Ovary (tissue), 9 donors: ENCODE measurements around the gene SMOC2. TPM values are rescaled to one million over a fixed set of nuclear protein-coding genes. Genes with fewer than 3 reads are reported as not detected.

Experiments used
- DNase-seq, 5 donors: peaks; one replicate each; pipeline ENCODE4 v3.0.0-alpha.2; 2019 to 2020
- H3K27ac ChIP-seq, 2 donors: fragments of 200-600 bp; one replicate each; pipeline versions ENCODE4 v1.5.1 to v1.8.0; 2019 to 2022
- H3K27me3 ChIP-seq: fragments of 200-600 bp; one replicate; pipeline ENCODE4 v1.8.0; 2022
- H3K36me3 ChIP-seq: fragments of 200-600 bp; sonication (generic); one replicate; pipeline ENCODE4 v1.5.1; 2019
- H3K4me1 ChIP-seq: one replicate; pipeline ENCODE4 v1.8.1; 2013; ENCODE audit warnings: mild to moderate bottlenecking, moderate library complexity; ENCODE audit not compliant: insufficient read depth
- H3K4me3 ChIP-seq: fragments of 200-600 bp; sonication (generic); one replicate; pipeline ENCODE4 v1.5.1; 2017
- H3K9me3 ChIP-seq, 2 donors: fragments of 200-600 bp in 1 of 2; sonication (generic) in 1 of 2; one replicate each; pipeline versions ENCODE4 v1.5.1 to v1.8.1; 2013 to 2019; ENCODE audit warnings: mild to moderate bottlenecking in 1 of 2, moderate library complexity in 1 of 2
- EP300 ChIP-seq: sonication (generic); formaldehyde crosslinking; IDR thresholded peaks from one replicate; pipeline ENCODE4 v1.6.1; 2017; ENCODE audit warnings: antibody characterized with exemption
- POLR2A ChIP-seq: fragments of 450-650 bp; IDR thresholded peaks from one replicate; pipeline ENCODE4 v1.6.1; 2017; ENCODE audit warnings: antibody characterized with exemption, mild to moderate bottlenecking, moderate library complexity
- WGBS, 3 donors: extraction: QIAGEN DNeasy Blood & Tissue Kit in 1 of 3; methylation state at CpG; one replicate each; pipeline versions ENCODE4 v1.1.5 to v1.1.7; 2013 to 2017; 5-methylcytosine and 5-hydroxymethylcytosine counted together
- intact Hi-C, 4 donors: fragments of 100-400 bp; cut with DNase I; formaldehyde crosslinking; loops; one replicate each; pipeline versions ENCODE4 v1.11.0 to v1.15.1; 2022 to 2023
- polyA plus RNA-seq, 2 donors: library from polyadenylated mRNA; stranded (reverse); fragments of 200-250 nt in 1 of 2; fragments of 350-450 nt in 1 of 2; fragmentation: Illumina TruSeq in 1 of 2; extraction: RNeasy Lipid Tissue Mini Kit (QIAGEN cat#74804) in 1 of 2; gene quantifications; one replicate each; pipeline ENCODE4 v1.2.3, GENCODE V29; 2013 to 2014
- total RNA-seq, 7 donors: library from RNA; depleted of rRNA in 2 of 7; stranded (reverse); fragments of >200 nt in 2 of 7; fragmentation: NEBNext Ultra II Directional in 3 of 7; extraction: Animal tissue kit (Norgen Biotek cat#: 25700) in 3 of 7; gene quantifications; one replicate each; pipeline versions ENCODE4 v1.1.0 to v1.2.4, GENCODE V29; 2016 to 2023
- TF ChIP-seq, protein P1 (sequence below), 3 donors: fragments of 450-650 bp in 2 of 3; fragments of 200-600 bp in 1 of 3; IDR thresholded peaks; one replicate each; pipeline versions ENCODE4 v1.5.1 to v1.8.0; 2016 to 2022; ENCODE audit warnings: antibody characterized with exemption in 3 of 3, mild to moderate bottlenecking in 1 of 3
- donor health status: DM: no; HTN: no; CAD: no; lungs with moderate emphysema.
- donor health status: DM: no; HTN: no; CAD: no.
- donor health status: Bipolar disorder and iron deficiency.
- donor health status: DM: yes; HTN: yes; CAD: no.
- donor health status: DM: no; HTN: no; CAD: no.
- donor health status: DM: yes; HTN: yes; CAD: no.

Gene SMOC2
- total and polyA plus RNA-seq, 9 donors: 84.4 to 272 (median 129) TPM

- Histone ChIP-seq H3K27me3 (no peaks in the 10 kb centered on the region), H3K36me3 (no peaks in the 10 kb centered on the region), H3K4me1 (no peaks in the 10 kb centered on the region), H3K9me3 (no peaks in the 10 kb centered on the region), H3K27ac (no peak overlapping the region), H3K4me3 (no peak overlapping the region)
- intact Hi-C loops: loop anchor here in 1 of 4 donors (10.0 kb wide), 1 partner anchor 260 kb away; no protein-coding TSS in a partner anchor
- no peak for DNase-seq
- 90 to 98% (median 93%) methylated on average over 2 of the region's 2 CpGs for WGBS, 3 donors
- no peak for TF ChIP-seq POLR2A
- TF ChIP-seq EP300: no peak
- TF ChIP-seq, protein P1, sequence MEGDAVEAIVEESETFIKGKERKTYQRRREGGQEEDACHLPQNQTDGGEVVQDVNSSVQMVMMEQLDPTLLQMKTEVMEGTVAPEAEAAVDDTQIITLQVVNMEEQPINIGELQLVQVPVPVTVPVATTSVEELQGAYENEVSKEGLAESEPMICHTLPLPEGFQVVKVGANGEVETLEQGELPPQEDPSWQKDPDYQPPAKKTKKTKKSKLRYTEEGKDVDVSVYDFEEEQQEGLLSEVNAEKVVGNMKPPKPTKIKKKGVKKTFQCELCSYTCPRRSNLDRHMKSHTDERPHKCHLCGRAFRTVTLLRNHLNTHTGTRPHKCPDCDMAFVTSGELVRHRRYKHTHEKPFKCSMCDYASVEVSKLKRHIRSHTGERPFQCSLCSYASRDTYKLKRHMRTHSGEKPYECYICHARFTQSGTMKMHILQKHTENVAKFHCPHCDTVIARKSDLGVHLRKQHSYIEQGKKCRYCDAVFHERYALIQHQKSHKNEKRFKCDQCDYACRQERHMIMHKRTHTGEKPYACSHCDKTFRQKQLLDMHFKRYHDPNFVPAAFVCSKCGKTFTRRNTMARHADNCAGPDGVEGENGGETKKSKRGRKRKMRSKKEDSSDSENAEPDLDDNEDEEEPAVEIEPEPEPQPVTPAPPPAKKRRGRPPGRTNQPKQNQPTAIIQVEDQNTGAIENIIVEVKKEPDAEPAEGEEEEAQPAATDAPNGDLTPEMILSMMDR (IDR thresholded peaks at IDR 0.05): no peak
Measured at GRCh38 chr6:168624540-168624939, 183.6 kb downstream of the SMOC2 start.

DNA sequence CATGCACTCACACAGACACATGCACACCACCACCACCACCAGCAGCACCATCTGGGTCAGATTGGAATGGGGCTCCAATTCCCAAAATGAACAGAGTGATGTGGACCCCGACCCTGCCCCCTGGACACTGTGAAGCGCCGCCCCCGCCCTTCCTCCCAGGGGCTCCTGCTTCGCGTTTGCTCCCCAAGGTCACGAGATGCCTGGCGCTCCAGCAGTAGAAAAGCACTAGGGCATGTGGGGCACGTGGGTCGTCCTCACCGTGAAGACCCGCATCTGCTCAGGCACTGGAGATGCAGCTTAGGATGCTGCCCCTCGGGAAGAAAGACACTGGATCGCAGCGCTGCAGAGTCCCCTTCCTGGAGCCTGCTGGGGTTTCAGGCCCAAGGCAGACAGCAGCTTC, 184.0 kb downstream of the SMOC2 start:
- TF ChIP-seq EP300: no peak
- TF ChIP-seq, protein P1 (IDR thresholded peaks at IDR 0.05): no peak
- no peak for TF ChIP-seq POLR2A
- H3K36me3 ChIP-seq: no peaks in the 10 kb centered on the region
- H3K27me3 ChIP-seq: no peaks in the 10 kb centered on the region
- H3K4me3 ChIP-seq: no peak overlapping the region
- H3K27ac ChIP-seq: no peak overlapping the region
- WGBS, 3 donors: 81 to 87% (median 82%) methylated on average over 15 of the region's 15 CpGs
- intact Hi-C loops: loop anchor here in 1 of 4 donors (10.0 kb wide), 1 partner anchor 260 kb away; no protein-coding TSS in a partner anchor
- no peaks in the 10 kb centered on the region for H3K9me3 ChIP-seq
- no peaks in the 10 kb centered on the region for H3K4me1 ChIP-seq
- DNase-seq: no peak

- intact Hi-C loops: loop anchor here in 1 of 4 donors (10.0 kb wide), 1 partner anchor 259 kb away; no protein-coding TSS in a partner anchor
- no peak for DNase-seq
Measured at GRCh38 chr6:168625602-168626001, 184.6 kb downstream of the SMOC2 start.

DNA sequence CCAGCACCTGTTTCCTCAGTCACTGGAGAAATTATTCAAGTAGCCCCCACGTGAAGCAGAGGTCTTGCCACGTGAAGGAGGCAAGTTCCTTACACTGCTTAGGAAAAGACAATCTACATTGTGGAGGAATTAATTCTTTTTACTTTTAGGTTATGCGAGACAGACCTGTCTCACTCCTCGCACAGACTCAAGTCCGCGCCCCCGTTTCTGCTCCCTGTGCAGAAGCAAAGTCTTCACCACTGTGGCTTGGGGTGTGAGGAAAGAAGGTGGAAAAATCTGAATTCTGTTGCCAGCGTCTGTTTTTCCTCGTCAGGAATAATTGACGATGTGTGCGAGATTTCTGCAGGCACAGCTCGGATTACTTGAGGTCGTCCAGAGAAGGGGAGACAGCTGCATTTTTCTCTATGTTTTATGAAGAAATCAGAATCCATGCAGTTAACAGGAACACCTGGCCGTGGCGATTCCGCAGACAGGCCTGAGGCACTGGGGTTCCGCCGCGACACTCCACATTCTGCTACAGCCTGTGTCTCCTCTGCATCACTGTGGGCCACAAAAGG, 185.1 kb downstream of the SMOC2 start:
- Histone ChIP-seq H3K9me3 (no peaks in the 10 kb centered on the region), H3K27ac (no peak overlapping the region), H3K4me3 (no peak overlapping the region), H3K4me1 (no peaks in the 10 kb centered on the region), H3K27me3 (no peaks in the 10 kb centered on the region), H3K36me3 (no peaks in the 10 kb centered on the region)
- DNase-seq: no peak
- WGBS, 3 donors: 86 to 90% (median 86%) methylated on average over 19 of the region's 19 CpGs
- intact Hi-C loops: loop anchor here in 1 of 4 donors (10.0 kb wide), 1 partner anchor 259 kb away; no protein-coding TSS in a partner anchor
- TF ChIP-seq POLR2A: no peak
- TF ChIP-seq EP300: no peak
- TF ChIP-seq, protein P1 (IDR thresholded peaks at IDR 0.05): no peak

More at GRCh38 chr6:168625602-168626001, 184.6 kb downstream of the SMOC2 start:
- H3K36me3 ChIP-seq: no peaks in the 10 kb centered on the region
- H3K4me1 ChIP-seq: no peaks in the 10 kb centered on the region
- no peaks in the 10 kb centered on the region for H3K27me3 ChIP-seq
- no peak for TF ChIP-seq POLR2A
- no peak for TF ChIP-seq EP300
- TF ChIP-seq, protein P1 (IDR thresholded peaks at IDR 0.05): no peak
- H3K4me3 ChIP-seq: no peak overlapping the region
- no peak overlapping the region for H3K27ac ChIP-seq
- no peaks in the 10 kb centered on the region for H3K9me3 ChIP-seq
- 91 to 92% (median 92%) methylated on average over 18 of the region's 18 CpGs for WGBS, 3 donors
